ENCODE measurements around the gene SYT7.
A peak's percentile ranks its signal among the peaks of the same experiment; 100 is the strongest.

The SYT7 gene

GRCh38 chr11:61515686-61516085, 65.2 kb downstream of the SYT7 start:
- DNase-seq = no peak

GRCh38 chr11:61514050-61514917, 66.6 kb downstream of the SYT7 start:
- no peak for DNase-seq

- DNase-seq = no peak
Observed at GRCh38 chr11:61513143-61513765, 67.6 kb downstream of the SYT7 start.

- DNase-seq = no peak
Observed at GRCh38 chr11:61512435-61512834, 68.4 kb downstream of the SYT7 start.

GRCh38 chr11:61511383-61511782, 69.5 kb downstream of the SYT7 start:
- no peak for DNase-seq

GRCh38 chr11:61510974-61511373, 69.9 kb downstream of the SYT7 start:
- DNase-seq = no peak

GRCh38 chr11:61510166-61510919, 70.5 kb downstream of the SYT7 start:
- no peak for DNase-seq

- DNase-seq = peak; percentile 82
Observed at GRCh38 chr11:61509043-61510029, 71.5 kb downstream of the SYT7 start.

- DNase-seq = peak; percentile 86
Observed at GRCh38 chr11:61507962-61508861, 72.7 kb downstream of the SYT7 start, which contains the start of gene LRRC10B. Gene LRRC10B, plus strand, starts transcription at chr11:61508749. Its CDS starts 250 bp downstream, at chr11:61508999.

- DNase-seq = no peak
Observed at GRCh38 chr11:61507012-61507768, 73.7 kb downstream of the SYT7 start.

- no peak for DNase-seq
Observed at GRCh38 chr11:61505640-61506155, 75.2 kb downstream of the SYT7 start.

GRCh38 chr11:61505106-61505505, 75.8 kb downstream of the SYT7 start:
- no peak for DNase-seq

- no peak for DNase-seq
Observed at GRCh38 chr11:61503135-61503770, 77.6 kb downstream of the SYT7 start.

GRCh38 chr11:61502522-61502921, 78.4 kb downstream of the SYT7 start:
- no peak for DNase-seq

GRCh38 chr11:61499816-61500491, 80.9 kb downstream of the SYT7 start:
- no peak for DNase-seq

- DNase-seq = no peak
Observed at GRCh38 chr11:61498767-61499341, 82.0 kb downstream of the SYT7 start.

GRCh38 chr11:61497876-61498275, 83.0 kb downstream of the SYT7 start:
- no peak for DNase-seq

GRCh38 chr11:61497473-61497872, 83.4 kb downstream of the SYT7 start:
- no peak for DNase-seq
